ENCODE results near the gene ATXN1.

ATXN1 gene

GRCh38 chr6:16349544-16349943 lies 411.7 kb downstream of the ATXN1 start:
- CTCF ChIA-PET: interaction anchor here (0.8 to 1.3 kb wide), 2 partner anchors 18 to 63 kb away, joined by 3 to 4 read pairs; no protein-coding TSS in a partner anchor
- POLR2A ChIA-PET: no interaction called here
- TF ChIP-seq CTCF (IDR thresholded peaks at IDR 0.05; ENCODE audit: control extremely low read depth, extremely low read depth, low read depth, missing control alignments): no peak
- no peak for DNase-seq (ENCODE audit: extremely low spot score)

GRCh38 chr6:16346831-16347230 lies 414.4 kb downstream of the ATXN1 start:
- DNase-seq (ENCODE audit: extremely low spot score): no peak
- TF ChIP-seq CTCF (IDR thresholded peaks at IDR 0.05; ENCODE audit: control extremely low read depth, extremely low read depth, low read depth, missing control alignments): no peak
- ChIA-PET POLR2A (no interaction called here), CTCF (interaction anchor here (0.9 to 2.3 kb wide), 4 partner anchors 8 to 424 kb away, joined by 3 to 18 read pairs (median 4); no protein-coding TSS in a partner anchor)

- no peak for TF ChIP-seq CTCF (IDR thresholded peaks at IDR 0.05; ENCODE audit: control extremely low read depth, extremely low read depth, low read depth, missing control alignments)
- CTCF ChIA-PET: interaction anchor here (1.3 to 4.3 kb wide), 4 partner anchors 13 to 64 kb away, joined by 3 to 36 read pairs (median 4); no protein-coding TSS in a partner anchor
- no peak for DNase-seq (ENCODE audit: extremely low spot score)
- POLR2A ChIA-PET: no interaction called here
Observed at GRCh38 chr6:16345449-16346330, 415.6 kb downstream of the ATXN1 start.

- POLR2A ChIA-PET: no interaction called here
- CTCF ChIA-PET: interaction anchor here (1.3 to 4.3 kb wide), 3 partner anchors 12 to 65 kb away, joined by 3 to 36 read pairs (median 4); no protein-coding TSS in a partner anchor
- no peak for TF ChIP-seq CTCF (IDR thresholded peaks at IDR 0.05; ENCODE audit: control extremely low read depth, extremely low read depth, low read depth, missing control alignments)
Observed at GRCh38 chr6:16344756-16345155, 416.5 kb downstream of the ATXN1 start.

GRCh38 chr6:16343593-16343992 lies 417.7 kb downstream of the ATXN1 start:
- TF ChIP-seq CTCF (IDR thresholded peaks at IDR 0.05; ENCODE audit: control extremely low read depth, extremely low read depth, low read depth, missing control alignments): no peak
- CTCF ChIA-PET: interaction anchor here (4.3 kb wide), 1 partner anchor 11 kb away, joined by 36 read pairs; no protein-coding TSS in a partner anchor

More at GRCh38 chr6:16344756-16345155, 416.5 kb downstream of the ATXN1 start:
- no peak for DNase-seq (ENCODE audit: extremely low spot score)

GRCh38 chr6:16339265-16339587 lies 422.0 kb downstream of the ATXN1 start:
- DNase-seq (ENCODE audit: extremely low spot score): no peak
- TF ChIP-seq CTCF (IDR thresholded peaks at IDR 0.05; ENCODE audit: control extremely low read depth, extremely low read depth, low read depth, missing control alignments): no peak
- ChIA-PET CTCF (interaction anchor here (0.7 to 1.5 kb wide), 3 partner anchors 8 to 424 kb away, joined by 4 to 5 read pairs (median 4); no protein-coding TSS in a partner anchor), POLR2A (interaction anchor here (0.7 kb wide), 1 partner anchor 415 kb away, joined by 3 read pairs; no protein-coding TSS in a partner anchor)

More at GRCh38 chr6:16343593-16343992, 417.7 kb downstream of the ATXN1 start:
- no peak for DNase-seq (ENCODE audit: extremely low spot score)
- POLR2A ChIA-PET: no interaction called here

All from GM10248 (cell line).